ENCODE results near the gene EIF2AK3.

The EIF2AK3 gene

DNA sequence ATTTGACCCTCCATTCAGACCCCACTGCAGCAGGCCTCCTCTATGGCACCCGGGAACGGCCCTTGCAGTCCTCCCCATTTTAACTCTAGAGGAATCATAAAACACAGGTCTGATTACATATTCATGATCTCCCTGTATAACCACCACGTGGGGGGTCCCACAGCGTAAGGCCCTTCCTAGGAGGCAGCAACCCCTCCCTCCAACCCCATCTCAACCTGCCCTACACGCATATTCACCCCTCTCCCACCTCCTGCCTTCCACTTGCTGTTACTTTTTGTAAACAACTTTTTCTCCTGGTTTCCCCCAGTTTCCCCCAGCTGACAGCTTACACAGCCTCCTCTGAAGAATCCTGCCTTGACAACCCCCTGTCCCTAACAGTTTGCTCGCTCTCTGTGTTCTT, 89.6 kb downstream of the EIF2AK3 start:
- no peak for DNase-seq

DNA sequence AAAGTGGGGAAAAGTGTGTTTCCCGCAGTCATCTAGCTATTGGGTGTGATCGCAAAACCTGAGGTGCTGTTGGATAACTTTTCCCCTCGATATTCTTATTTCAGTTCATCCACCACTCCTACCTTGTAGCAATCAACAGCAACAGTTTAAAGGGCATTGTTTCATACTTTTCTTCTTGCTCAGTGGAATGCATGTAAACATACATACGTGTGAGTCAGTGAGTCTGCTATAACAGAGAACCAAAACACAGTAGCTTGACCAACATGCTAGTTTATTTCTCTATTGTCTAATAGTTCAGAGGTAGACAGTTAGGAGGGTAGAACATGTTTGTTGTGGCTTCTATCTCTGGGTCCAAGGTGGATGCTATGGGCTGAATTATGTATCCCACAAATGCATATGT, 97.2 kb downstream of the EIF2AK3 start:
- DNase-seq, result no peak

DNA sequence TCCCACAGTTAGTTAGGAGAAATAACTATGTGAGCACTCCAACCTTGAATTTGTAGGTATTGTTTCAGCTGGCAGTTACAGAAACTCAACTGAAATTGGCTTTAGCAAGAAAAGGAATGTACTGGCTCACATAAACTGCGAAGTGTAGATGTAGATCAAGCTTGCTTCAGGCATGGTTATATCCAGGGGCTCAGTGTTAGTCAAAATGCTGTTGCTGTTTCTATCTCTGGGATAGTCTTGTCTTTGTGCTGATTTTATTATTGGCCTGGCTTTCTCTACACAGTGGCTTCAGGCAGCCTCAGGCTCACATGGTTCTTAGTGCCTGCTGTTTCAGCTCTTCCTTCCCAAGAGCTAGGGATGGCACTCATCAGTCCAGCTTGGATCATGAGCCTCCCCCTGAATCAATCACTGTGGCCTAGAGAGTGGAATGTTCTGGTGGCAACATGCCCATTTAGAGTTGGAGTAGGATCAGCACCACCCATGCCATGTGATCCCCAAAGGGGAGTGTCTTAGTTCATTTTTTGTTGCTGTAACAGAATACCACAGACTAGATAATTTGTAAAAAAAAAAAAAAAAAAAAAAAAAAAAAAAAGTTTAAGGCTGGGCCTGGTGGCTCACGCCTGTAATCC, 105.7 kb downstream of the EIF2AK3 start:
- DNase-seq, result no peak

GRCh38 chr2:88517759-88518201, 109.5 kb downstream of the EIF2AK3 start:
- no peak for DNase-seq
